Measurements from ENCODE around the gene RYR1. TPM values are rescaled to one million over a fixed set of nuclear protein-coding genes. Genes with fewer than 3 reads are reported as not detected.
"Not testable (repeated sequence)": the region's sequence is repeated elsewhere in the genome, so short reads cannot be mapped to it uniquely, and the experiment has no call there.

RYR1 gene
- polyA plus RNA-seq, 4 donors, result 4.0 to 11.9 (median 4.9) TPM

GRCh38 chr19:38587562-38587961, 154.1 kb downstream of the RYR1 start:
- no peak for DNase-seq (ENCODE audit: low read depth in 4 of 4, low spot score in 3 of 4)

GRCh38 chr19:38588041-38588440, 154.6 kb downstream of the RYR1 start:
- DNase-seq (ENCODE audit: low read depth in 4 of 4, low spot score in 3 of 4), result no peak

GRCh38 chr19:38592940-38593339, 159.4 kb downstream of the RYR1 start:
- DNase-seq (ENCODE audit: low read depth in 4 of 4, low spot score in 3 of 4), result no peak

GRCh38 chr19:38596057-38596981, 162.8 kb downstream of the RYR1 start:
- peak in 2 of 4 donors; percentile 46 to 52 for DNase-seq (ENCODE audit: low read depth in 4 of 4, low spot score in 3 of 4)

- no peak for DNase-seq (ENCODE audit: low read depth in 4 of 4, low spot score in 3 of 4)
These were observed 163.6 kb downstream of the RYR1 start for GRCh38 chr19:38597075-38597474.

GRCh38 chr19:38599722-38600121, 166.2 kb downstream of the RYR1 start:
- no peak for DNase-seq (ENCODE audit: low read depth in 4 of 4, low spot score in 3 of 4)

GRCh38 chr19:38602856-38603255, 169.4 kb downstream of the RYR1 start:
- DNase-seq (ENCODE audit: low read depth in 4 of 4, low spot score in 3 of 4), result not testable (repeated sequence)

- no peak for DNase-seq (ENCODE audit: low read depth in 4 of 4, low spot score in 3 of 4)
These were observed 172.6 kb downstream of the RYR1 start for GRCh38 chr19:38606131-38606530.

- DNase-seq (ENCODE audit: low read depth in 4 of 4, low spot score in 3 of 4), result no peak
These were observed 180.8 kb downstream of the RYR1 start for GRCh38 chr19:38614289-38614688.

GRCh38 chr19:38615007-38615581, 181.6 kb downstream of the RYR1 start:
- DNase-seq (ENCODE audit: low read depth in 4 of 4, low spot score in 3 of 4), result no peak

GRCh38 chr19:38616265-38616664, 182.8 kb downstream of the RYR1 start:
- DNase-seq (ENCODE audit: low read depth in 4 of 4, low spot score in 3 of 4), result no peak

- DNase-seq (ENCODE audit: low read depth in 4 of 4, low spot score in 3 of 4), result no peak
These were observed 183.8 kb downstream of the RYR1 start for GRCh38 chr19:38617283-38617763.

- no peak for DNase-seq (ENCODE audit: low read depth in 4 of 4, low spot score in 3 of 4)
These were observed 184.5 kb downstream of the RYR1 start, which contains the start of gene MAP4K1 for GRCh38 chr19:38617764-38618589. TSS of gene MAP4K1 (minus strand) at chr19:38617953. CDS start at chr19:38617895, 58 bp downstream.

- DNase-seq (ENCODE audit: low read depth in 4 of 4, low spot score in 3 of 4), result peak; percentile 98
These were observed 185.3 kb downstream of the RYR1 start, which contains the start of gene EIF3K for GRCh38 chr19:38618590-38619360. TSS of gene EIF3K (plus strand) at chr19:38619188. CDS start at chr19:38619269, 81 bp downstream.

- DNase-seq (ENCODE audit: low read depth in 4 of 4, low spot score in 3 of 4), result no peak
These were observed 186.1 kb downstream of the RYR1 start for GRCh38 chr19:38619361-38620174.

GRCh38 chr19:38624822-38625221, 191.3 kb downstream of the RYR1 start:
- no peak for DNase-seq (ENCODE audit: low read depth in 4 of 4, low spot score in 3 of 4)

- no peak for DNase-seq (ENCODE audit: low read depth in 4 of 4, low spot score in 3 of 4)
These were observed 192.9 kb downstream of the RYR1 start for GRCh38 chr19:38626401-38626800.

- DNase-seq (ENCODE audit: low read depth in 4 of 4, low spot score in 3 of 4), result no peak
These were observed 196.1 kb downstream of the RYR1 start for GRCh38 chr19:38629568-38629967.

- DNase-seq (ENCODE audit: low read depth in 4 of 4, low spot score in 3 of 4), result not testable (repeated sequence)
These were observed 197.8 kb downstream of the RYR1 start for GRCh38 chr19:38631301-38631700.

Data from left renal pelvis (tissue), 4 donors.